Choroid plexus epithelial cell (primary cell): ENCODE results near the gene PNMA1.

Experiments
- DNase-seq: peaks from one replicate; pipeline ENCODE4 v3.0.0-alpha.2; 2010; ENCODE audit warnings: low read depth
- H3K4me3 ChIP-seq: 2 replicates; pipeline ENCODE4 v1.5.1; 2011; ENCODE audit warnings: low read depth, mild to moderate bottlenecking, control low read depth, low read length, moderate library complexity
- TF ChIP-seq, protein P1 (sequence below): conservative IDR thresholded peaks from 2 replicates; pipeline ENCODE4 v1.5.1; 2011; ENCODE audit warnings: low read depth, mild to moderate bottlenecking, control low read depth, inconsistent platforms, low read length, moderate library complexity

Gene PNMA1

GRCh38 chr14:73744874-73745529, 30.8 kb upstream of the PNMA1 start:
- DNase-seq, result no peak
- no peak overlapping the region for H3K4me3 ChIP-seq
- TF ChIP-seq, protein P1, sequence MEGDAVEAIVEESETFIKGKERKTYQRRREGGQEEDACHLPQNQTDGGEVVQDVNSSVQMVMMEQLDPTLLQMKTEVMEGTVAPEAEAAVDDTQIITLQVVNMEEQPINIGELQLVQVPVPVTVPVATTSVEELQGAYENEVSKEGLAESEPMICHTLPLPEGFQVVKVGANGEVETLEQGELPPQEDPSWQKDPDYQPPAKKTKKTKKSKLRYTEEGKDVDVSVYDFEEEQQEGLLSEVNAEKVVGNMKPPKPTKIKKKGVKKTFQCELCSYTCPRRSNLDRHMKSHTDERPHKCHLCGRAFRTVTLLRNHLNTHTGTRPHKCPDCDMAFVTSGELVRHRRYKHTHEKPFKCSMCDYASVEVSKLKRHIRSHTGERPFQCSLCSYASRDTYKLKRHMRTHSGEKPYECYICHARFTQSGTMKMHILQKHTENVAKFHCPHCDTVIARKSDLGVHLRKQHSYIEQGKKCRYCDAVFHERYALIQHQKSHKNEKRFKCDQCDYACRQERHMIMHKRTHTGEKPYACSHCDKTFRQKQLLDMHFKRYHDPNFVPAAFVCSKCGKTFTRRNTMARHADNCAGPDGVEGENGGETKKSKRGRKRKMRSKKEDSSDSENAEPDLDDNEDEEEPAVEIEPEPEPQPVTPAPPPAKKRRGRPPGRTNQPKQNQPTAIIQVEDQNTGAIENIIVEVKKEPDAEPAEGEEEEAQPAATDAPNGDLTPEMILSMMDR, result no peak

- no peak overlapping the region for H3K4me3 ChIP-seq
- DNase-seq, result no peak
- TF ChIP-seq, protein P1, result no peak
Observed at GRCh38 chr14:73744175-73744867, 30.1 kb upstream of the PNMA1 start.

DNA sequence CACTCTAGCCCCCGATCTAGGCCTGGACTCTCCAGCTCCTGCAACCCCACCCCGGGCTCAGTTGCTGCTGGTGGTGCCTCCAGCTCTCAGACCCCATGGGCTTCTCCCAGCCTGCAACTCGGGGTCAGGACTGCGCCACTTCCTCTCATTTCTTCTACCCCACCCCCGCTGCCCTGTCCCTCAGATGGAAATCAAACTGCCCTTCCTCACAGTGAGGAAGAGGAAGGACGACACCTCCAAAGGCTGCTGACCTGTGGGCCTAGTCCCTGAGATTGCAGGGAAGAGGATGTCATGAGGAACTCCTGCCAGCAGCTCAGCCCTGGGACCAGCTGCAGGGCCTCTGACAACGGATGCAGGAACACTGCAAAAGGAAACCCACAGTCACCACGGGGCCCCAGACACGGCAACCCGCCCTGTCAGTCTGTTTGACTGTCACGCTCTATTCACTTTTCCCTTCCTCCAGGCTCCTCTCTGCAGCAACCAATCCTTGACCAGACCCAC, 29.3 kb upstream of the PNMA1 start:
- TF ChIP-seq, protein P1, result no peak
- no peak for DNase-seq
- no peak overlapping the region for H3K4me3 ChIP-seq

- DNase-seq, result no peak
- TF ChIP-seq, protein P1, result no peak
- H3K4me3 ChIP-seq, result no peak overlapping the region
Observed at GRCh38 chr14:73742520-73743238, 28.5 kb upstream of the PNMA1 start.

GRCh38 chr14:73741876-73742519, 27.8 kb upstream of the PNMA1 start:
- DNase-seq, result no peak
- H3K4me3 ChIP-seq, result no peak overlapping the region
- TF ChIP-seq, protein P1, result no peak

DNA sequence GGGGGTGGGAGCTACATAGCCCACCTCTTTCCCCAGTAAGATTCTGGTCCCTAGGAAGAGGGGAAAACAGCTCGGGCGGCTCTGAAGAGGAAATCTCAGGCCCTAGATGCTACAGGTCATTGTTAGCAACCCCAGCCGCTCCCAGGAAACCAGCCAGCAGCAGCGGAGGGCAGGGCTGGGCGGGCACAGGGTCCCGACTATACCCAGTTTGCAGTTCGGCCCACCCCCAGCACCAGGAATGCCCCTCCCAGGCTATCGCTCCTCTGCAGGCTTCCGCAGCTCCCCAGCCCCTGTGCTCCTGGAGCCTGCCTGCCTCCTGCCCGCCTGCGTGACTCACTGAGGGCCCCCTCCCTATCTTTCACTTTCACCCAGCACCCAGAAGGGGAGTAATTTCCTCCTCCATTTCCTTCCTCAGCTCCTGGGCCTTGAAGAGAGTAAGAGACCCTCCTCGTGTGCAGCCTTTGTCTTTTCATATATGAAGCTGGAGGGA, 27.2 kb upstream of the PNMA1 start:
- peak overlapping the region; percentile 26 for H3K4me3 ChIP-seq
- peak; percentile 70 for DNase-seq
- TF ChIP-seq, protein P1, result peak; percentile 31
